ENCODE measurements around the gene DNM3.
A peak's percentile ranks its signal among the peaks of the same experiment; 100 is the strongest.

The DNM3 gene

GRCh38 chr1:171869097-171869496 is 27.8 kb downstream of the DNM3 start:
- no peak for DNase-seq (ENCODE audit: low spot score)

DNA sequence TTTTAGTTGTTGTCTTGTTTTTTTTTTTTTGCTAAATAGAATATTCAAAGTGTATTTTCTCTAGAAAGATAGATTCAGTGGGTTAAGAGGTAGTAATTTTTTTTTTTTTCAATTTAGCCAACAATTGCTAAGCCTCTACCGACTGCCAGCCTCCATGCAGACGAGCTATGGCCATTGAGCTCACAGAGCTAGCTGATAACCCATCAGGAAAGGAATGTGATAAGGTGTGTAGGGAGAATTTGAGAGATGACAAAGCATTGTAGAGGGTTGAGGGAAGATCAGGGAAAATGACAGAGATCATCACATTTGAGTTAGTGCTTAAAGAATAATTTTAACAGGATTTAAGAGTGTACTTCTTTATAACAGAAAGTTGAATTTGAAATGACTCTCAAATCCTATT is 30.6 kb downstream of the DNM3 start:
- no peak for DNase-seq (ENCODE audit: low spot score)

DNA sequence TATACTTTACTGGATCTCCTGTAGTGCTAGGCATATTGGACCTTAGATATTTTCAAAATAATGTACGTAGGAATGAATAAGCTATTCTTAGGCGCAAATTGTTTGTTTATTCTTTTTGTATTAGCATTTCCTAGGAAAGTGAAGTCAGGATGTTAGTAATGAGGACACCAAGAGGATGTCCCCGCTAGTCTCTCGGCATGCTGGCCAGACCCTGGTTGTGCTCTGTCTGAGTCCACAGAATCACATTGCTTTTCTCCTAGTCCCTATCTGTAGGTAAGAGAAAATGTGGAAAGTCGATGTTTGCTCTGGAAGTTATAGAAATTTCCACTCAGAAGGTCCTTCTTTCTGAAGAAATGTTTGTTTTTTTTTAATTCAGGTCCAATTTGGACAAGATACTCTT is 31.1 kb downstream of the DNM3 start:
- no peak for DNase-seq (ENCODE audit: low spot score)

DNA sequence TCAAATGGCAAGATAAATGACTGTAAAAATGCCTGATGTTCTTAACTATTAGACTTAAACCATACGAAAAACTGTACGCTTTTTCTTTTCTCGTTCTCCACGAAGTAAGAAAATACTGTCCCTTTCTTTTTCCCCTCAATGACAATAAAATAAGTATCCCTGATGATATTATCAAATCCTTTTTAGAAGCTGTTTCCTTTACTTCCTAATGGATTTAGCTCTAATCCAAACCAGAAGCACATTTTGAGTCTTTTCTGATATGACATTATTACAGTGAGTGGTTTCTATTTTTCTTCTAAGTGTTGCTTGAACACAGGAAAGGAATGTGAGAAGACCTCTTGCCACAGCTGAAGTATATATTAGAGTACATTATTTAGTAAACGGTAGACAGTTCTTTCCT is 32.4 kb downstream of the DNM3 start:
- DNase-seq (ENCODE audit: low spot score), result no peak

- no peak for DNase-seq (ENCODE audit: low spot score)
These were observed 36.4 kb downstream of the DNM3 start for GRCh38 chr1:171877701-171878100.

GRCh38 chr1:171879556-171879955 is 38.3 kb downstream of the DNM3 start:
- DNase-seq (ENCODE audit: low spot score), result no peak

DNA sequence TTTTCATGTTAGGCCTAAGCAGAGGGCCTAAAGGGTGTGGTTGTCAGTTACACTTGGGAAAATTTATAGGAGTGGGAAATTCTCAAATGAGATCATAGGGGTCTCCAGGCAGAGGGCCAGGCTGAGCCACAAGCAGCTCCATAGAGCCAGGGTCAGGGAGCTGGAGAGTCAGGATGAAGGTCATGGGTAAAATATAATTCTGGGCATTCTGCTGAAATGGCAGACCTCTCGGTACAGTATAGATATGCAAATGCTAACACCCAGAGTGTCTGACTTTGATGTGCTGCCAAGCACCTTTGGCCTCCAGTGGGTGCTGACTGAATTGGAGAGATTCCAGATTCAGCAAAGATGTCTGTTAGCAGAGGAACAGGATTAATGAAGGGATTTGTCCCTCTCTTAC is 40.1 kb downstream of the DNM3 start:
- no peak for DNase-seq (ENCODE audit: low spot score)

GRCh38 chr1:171883849-171884248 is 42.6 kb downstream of the DNM3 start:
- DNase-seq (ENCODE audit: low spot score), result no peak

- no peak for DNase-seq (ENCODE audit: low spot score)
These were observed 43.2 kb downstream of the DNM3 start for GRCh38 chr1:171884475-171884874.

- no peak for DNase-seq (ENCODE audit: low spot score)
These were observed 48.8 kb downstream of the DNM3 start for GRCh38 chr1:171890131-171890530.

DNA sequence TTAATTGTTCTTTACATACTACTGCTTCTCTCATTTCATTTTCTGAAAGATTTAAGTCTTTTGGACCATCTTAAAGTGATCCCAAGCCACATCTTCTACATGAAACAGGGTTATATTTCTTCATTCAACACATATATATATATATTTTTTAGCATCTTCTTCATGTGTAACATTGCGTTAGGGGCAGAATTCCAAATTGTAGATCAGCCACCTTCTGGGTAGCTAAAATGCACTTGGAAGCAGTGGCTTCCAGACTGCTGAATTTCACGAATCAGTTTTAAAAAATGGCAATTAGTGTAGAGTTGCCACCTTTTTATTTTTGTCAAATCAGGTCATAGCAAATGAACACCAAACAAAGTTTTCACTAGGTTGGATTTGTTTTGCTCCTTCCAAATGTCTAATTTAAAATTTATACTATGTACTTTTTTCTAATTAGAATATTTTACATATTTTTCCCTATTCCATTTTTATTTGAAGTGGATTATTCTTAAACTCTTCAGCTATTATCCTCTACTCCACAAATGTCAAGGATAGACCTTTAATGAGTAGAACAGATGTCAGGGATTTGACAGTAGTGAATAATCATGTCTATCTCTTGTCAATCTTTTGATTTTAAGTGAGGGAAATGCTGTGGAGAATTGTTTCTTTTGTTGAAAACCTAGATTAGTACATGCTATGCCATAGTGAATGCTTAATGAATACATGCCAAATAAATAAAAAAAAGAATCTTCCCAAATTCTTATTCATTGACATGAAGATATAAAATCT is 55.8 kb downstream of the DNM3 start:
- DNase-seq (ENCODE audit: low spot score), result no peak

DNA sequence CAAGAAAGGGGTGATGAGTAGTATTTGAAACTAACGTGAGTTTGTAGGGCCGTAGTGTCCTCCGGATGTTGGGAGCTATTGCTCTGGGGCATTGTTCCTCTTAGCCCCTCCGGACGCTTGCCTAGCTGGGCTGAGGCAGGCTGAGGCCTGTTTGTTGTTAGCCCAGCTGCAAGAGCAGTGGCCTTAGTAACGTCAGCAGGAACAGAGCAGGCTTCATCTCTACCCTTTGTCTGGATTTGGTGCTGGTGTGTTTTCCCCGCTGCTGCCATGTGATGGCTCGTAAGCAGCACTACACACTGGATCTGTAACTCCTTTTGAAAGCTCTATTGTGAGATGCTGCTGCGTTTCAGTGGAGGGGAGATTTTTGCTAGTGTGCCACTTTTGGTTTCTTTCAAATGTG is 57.6 kb downstream of the DNM3 start:
- DNase-seq (ENCODE audit: low spot score), result peak; percentile 71

DNA sequence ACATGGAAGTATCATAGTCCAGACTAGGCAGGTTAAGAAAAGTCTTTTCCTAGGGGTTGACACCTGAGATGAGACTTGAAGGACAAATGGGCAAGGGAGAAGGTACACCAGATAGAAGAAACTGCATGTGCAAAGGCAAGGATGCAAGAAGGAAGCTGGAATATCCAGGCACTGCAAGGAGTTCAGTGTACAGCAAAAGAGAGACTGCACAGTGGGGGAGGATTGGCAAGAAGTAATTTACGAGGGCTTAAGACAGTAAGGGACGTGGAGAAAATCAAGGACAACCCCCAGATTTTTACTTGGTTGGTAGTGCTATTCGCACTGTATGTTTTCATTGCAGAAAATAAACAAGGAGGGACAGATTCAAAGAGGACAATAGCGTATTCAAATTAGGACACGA is 58.5 kb downstream of the DNM3 start:
- no peak for DNase-seq (ENCODE audit: low spot score)

- no peak for DNase-seq (ENCODE audit: low spot score)
These were observed 59.9 kb downstream of the DNM3 start for GRCh38 chr1:171901245-171901644.

- no peak for DNase-seq (ENCODE audit: low spot score)
These were observed 61.2 kb downstream of the DNM3 start for GRCh38 chr1:171902527-171902926.

DNA sequence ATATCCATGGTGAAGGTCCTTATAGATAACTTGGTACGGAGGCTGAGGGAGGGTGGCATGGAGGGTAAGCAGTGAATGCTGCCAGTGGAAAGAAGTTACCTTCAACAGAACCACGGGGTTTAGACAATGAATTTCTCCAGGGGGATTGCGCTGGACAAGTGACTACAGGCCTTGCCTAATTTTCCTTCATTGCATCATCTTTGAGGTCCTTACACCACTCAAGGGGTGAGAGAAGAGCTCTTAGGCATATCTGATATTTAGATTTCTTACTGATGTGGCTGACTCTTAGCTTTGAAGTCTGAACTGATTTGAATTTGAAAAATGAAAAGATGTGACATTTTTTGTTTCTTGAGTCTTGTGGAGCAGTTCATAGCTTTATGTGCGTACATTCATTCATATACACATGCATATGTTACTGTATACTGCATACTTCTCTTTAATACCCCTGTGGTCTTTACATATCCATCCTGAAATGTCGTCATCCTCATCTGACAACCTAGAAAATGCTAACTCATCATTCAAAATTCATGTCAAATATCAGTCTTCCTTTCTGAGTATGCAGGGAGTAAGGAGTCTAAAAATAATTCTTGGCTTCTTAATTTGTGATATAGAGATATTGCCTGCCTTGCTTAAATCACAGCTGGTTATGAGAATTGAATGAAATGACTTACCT is 63.6 kb downstream of the DNM3 start:
- DNase-seq (ENCODE audit: low spot score), result no peak

DNA sequence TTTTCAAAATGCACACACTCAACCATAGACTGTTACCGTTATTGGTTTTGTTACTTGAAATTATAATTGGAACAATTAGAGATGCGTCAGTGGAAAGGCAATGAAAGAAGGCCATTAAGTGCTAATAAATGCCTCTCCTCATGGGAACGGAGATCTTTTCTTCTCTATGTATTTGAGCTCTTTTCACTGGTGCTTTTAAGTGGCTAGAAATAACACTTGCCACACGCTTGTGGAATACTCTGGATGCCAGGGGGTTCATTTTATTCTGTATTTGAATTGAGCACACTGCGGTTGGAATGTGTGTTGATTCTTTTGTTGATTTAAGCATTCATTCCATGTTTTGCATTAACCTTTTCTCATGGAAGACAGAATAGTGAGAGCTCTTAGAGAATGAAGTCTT is 68.4 kb downstream of the DNM3 start:
- DNase-seq (ENCODE audit: low spot score), result no peak

- no peak for DNase-seq (ENCODE audit: low spot score)
These were observed 69.5 kb downstream of the DNM3 start for GRCh38 chr1:171910786-171911185.

DNA sequence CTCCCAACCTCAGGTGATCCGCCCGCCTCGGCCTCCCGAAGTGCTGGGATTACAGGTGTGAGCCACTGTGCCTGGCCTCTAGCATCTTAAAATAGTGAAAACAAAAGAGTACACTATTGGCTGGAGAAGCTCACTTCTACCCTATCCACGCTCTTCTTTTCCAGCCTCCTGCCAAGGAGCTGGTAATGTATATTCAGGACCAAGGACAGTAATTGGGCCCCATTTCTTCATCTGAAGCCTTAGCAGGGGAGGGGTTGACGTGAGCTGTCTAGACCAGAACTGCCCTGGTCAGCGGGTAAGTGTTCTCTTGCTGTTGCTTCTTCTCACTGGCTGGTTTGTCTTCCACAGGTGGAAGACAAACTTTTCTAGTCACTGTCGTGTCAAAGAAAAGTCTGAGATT is 70.2 kb downstream of the DNM3 start:
- DNase-seq (ENCODE audit: low spot score), result no peak

DNA sequence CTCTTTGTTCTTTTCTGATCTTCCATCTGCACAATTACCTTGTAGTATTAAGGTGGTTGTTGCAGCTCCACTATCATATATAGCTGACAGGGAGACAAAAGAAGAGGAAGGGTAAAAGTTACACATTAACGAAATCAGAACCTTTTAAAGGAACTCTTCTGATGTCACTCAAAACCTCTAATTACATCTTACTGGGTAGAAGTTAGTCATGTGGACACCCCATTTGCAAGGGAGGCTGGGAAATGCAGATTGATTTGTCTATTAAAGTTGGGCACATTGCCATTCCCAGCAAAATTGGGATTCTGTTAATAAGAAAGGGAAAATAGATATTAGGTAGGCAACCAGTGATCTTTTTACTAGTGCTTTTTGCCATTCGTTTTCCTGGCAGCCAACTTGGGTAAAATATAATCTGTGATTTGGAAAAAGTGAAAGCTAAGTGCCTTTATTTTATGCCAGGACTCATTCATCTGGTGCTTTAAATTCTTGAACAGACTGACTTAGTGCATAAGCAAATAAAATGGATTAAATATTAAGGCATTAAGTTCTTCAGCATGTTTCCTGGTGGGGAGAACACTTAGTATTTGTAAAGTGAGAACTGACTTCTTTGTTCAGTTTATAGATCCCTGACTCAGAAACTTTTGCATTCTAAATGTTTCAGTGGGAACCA is 71.3 kb downstream of the DNM3 start:
- DNase-seq (ENCODE audit: low spot score), result no peak

- no peak for DNase-seq (ENCODE audit: low spot score)
These were observed 72.1 kb downstream of the DNM3 start for GRCh38 chr1:171913385-171913784.

- no peak for DNase-seq (ENCODE audit: low spot score)
These were observed 75.0 kb downstream of the DNM3 start for GRCh38 chr1:171916315-171916771.

DNA sequence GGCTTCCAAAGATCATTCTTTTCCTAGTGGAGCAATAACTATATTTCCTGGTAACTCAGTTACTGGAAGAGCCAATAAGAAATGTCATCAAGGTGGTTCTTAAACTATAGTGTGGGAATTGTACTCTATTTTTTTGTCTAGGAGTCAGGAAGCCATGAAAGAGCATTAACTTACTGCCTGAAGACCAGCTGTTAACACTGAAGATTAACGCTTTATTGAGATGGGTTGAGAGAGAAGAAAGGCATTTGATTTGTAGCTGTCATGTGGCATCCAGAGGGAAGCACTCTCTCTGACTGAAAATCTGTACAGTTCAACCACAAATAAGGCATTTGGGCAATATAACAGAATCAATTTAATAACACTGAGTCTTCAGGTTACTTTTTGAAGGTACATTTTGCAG is 76.0 kb downstream of the DNM3 start:
- DNase-seq (ENCODE audit: low spot score), result no peak
